ENCODE data around the gene CDK4. TPM values are rescaled to one million over a fixed set of nuclear protein-coding genes. Genes with fewer than 3 reads are reported as not detected.
"Not testable (repeated sequence)": the region's sequence is repeated elsewhere in the genome, so short reads cannot be mapped to it uniquely, and the experiment has no call there.

The CDK4 gene
- total and polyA plus RNA-seq, 2 donors = 38.5 to 96.8 TPM

DNA sequence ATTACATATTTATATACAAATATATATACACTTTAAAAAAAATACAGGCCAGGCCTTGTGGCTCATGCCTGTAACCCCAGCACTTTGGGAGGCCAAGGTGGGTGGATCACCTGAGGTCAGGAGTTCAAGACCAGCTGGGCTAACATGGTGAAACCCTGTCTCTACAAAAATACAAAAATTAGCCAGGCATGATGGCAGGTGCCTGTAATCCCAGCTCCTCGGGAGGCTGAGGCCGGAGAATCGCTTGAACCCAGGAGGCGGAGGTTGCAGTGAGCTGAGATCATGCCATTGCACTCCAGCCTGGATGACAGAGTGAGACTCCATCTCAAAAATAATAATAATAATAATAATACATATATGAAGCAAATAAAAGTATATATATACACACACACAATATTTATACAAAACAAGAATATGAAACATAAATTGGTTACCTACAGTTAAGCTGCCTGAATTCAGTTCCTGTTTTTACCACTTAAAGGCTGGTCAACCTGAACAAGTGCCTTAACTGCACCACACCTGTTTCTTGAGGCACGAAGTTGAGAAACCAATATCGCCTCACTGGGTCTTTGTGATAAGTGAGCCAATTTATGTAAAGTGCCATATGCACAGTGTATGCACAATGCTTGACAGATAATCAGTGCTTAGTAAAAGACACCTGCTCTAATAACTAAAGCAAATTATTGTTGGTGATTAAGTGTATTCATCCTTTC lies 36.9 kb downstream of the CDK4 start:
- WGBS = 97% methylated on average over 6 of the region's 6 CpGs
- H3K27me3 ChIP-seq (ENCODE audit: control insufficient read depth in 2 of 2, insufficient read depth in 1 of 2, low read length in 1 of 2); H3K4me3 ChIP-seq (ENCODE audit: low read length in 2 of 2); H3K4me1 ChIP-seq (ENCODE audit: control insufficient read depth in 2 of 2, insufficient read depth in 2 of 2, low read length in 2 of 2); H3K9me3 ChIP-seq (ENCODE audit: control insufficient read depth in 2 of 2, insufficient read depth in 1 of 2, low read length in 1 of 2); H3K27ac ChIP-seq (ENCODE audit: low read depth in 1 of 2, low read length in 1 of 2); DNase-seq (ENCODE audit: low read depth in 6 of 9, low spot score in 9 of 9): not testable (repeated sequence)
- peaks cover 56 to 57% of the 10 kb centered on the region in 2 donors for H3K36me3 ChIP-seq (ENCODE audit: control insufficient read depth in 2 of 2, insufficient read depth in 2 of 2, low read length in 1 of 2)

- Histone ChIP-seq H3K36me3 (ENCODE audit: control insufficient read depth in 2 of 2, insufficient read depth in 2 of 2, low read length in 1 of 2) (peaks cover 37 to 38% of the 10 kb centered on the region in 2 donors), H3K27me3 (ENCODE audit: control insufficient read depth in 2 of 2, insufficient read depth in 1 of 2, low read length in 1 of 2) (no peaks in the 10 kb centered on the region), H3K27ac (ENCODE audit: low read depth in 1 of 2, low read length in 1 of 2) (no peak overlapping the region), H3K4me1 (ENCODE audit: control insufficient read depth in 2 of 2, insufficient read depth in 2 of 2, low read length in 2 of 2) (no peaks in the 10 kb centered on the region), H3K9me3 (ENCODE audit: control insufficient read depth in 2 of 2, insufficient read depth in 1 of 2, low read length in 1 of 2) (no peaks in the 10 kb centered on the region), H3K4me3 (ENCODE audit: low read length in 2 of 2) (no peak overlapping the region)
- 98% methylated on average over 5 of the region's 5 CpGs for WGBS
- DNase-seq (ENCODE audit: low read depth in 6 of 9, low spot score in 9 of 9) = no peak
Measured at GRCh38 chr12:57713209-57713608, 38.9 kb downstream of the CDK4 start.

DNA sequence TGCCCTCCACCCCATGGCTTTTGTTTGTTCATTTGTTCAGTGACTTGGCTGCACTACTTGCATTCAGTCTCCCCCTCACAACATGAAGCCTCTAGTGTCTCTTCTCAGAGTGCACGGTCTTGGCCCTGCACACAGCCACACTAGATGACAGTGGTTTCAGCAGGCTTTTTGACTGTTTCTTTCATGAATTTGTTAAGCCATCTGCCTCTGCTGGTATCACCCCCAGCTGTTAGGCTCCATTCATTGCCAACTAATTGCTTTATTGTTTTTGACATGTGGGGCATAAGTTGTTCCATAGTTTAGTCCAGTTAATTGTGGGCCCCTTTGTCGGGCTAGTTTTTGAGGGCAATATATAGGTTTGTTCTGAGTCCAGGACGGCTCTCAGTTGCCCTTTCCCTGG lies 39.4 kb downstream of the CDK4 start:
- Histone ChIP-seq H3K9me3 (ENCODE audit: control insufficient read depth in 2 of 2, insufficient read depth in 1 of 2, low read length in 1 of 2) (no peaks in the 10 kb centered on the region), H3K4me1 (ENCODE audit: control insufficient read depth in 2 of 2, insufficient read depth in 2 of 2, low read length in 2 of 2) (no peaks in the 10 kb centered on the region), H3K27ac (ENCODE audit: low read depth in 1 of 2, low read length in 1 of 2) (no peak overlapping the region), H3K4me3 (ENCODE audit: low read length in 2 of 2) (no peak overlapping the region), H3K36me3 (ENCODE audit: control insufficient read depth in 2 of 2, insufficient read depth in 2 of 2, low read length in 1 of 2) (peaks cover 32 to 33% of the 10 kb centered on the region in 2 donors), H3K27me3 (ENCODE audit: control insufficient read depth in 2 of 2, insufficient read depth in 1 of 2, low read length in 1 of 2) (no peaks in the 10 kb centered on the region)
- WGBS = 97% methylated on average over 3 of the region's 3 CpGs
- DNase-seq (ENCODE audit: low read depth in 6 of 9, low spot score in 9 of 9) = no peak

GRCh38 chr12:57708296-57708695 lies 43.8 kb downstream of the CDK4 start:
- no peaks in the 10 kb centered on the region for H3K4me1 ChIP-seq (ENCODE audit: control insufficient read depth in 2 of 2, insufficient read depth in 2 of 2, low read length in 2 of 2)
- no peaks in the 10 kb centered on the region for H3K27me3 ChIP-seq (ENCODE audit: control insufficient read depth in 2 of 2, insufficient read depth in 1 of 2, low read length in 1 of 2)
- H3K4me3 ChIP-seq (ENCODE audit: low read length in 2 of 2) = no peak overlapping the region
- H3K9me3 ChIP-seq (ENCODE audit: control insufficient read depth in 2 of 2, insufficient read depth in 1 of 2, low read length in 1 of 2) = peaks cover 0 to 6% of the 10 kb centered on the region in 2 donors
- 100% methylated on average over 2 of the region's 2 CpGs for WGBS
- H3K27ac ChIP-seq (ENCODE audit: low read depth in 1 of 2, low read length in 1 of 2) = no peak overlapping the region
- H3K36me3 ChIP-seq (ENCODE audit: control insufficient read depth in 2 of 2, insufficient read depth in 2 of 2, low read length in 1 of 2) = peaks cover 13 to 27% of the 10 kb centered on the region in 2 donors
- no peak for DNase-seq (ENCODE audit: low read depth in 6 of 9, low spot score in 9 of 9)

DNA sequence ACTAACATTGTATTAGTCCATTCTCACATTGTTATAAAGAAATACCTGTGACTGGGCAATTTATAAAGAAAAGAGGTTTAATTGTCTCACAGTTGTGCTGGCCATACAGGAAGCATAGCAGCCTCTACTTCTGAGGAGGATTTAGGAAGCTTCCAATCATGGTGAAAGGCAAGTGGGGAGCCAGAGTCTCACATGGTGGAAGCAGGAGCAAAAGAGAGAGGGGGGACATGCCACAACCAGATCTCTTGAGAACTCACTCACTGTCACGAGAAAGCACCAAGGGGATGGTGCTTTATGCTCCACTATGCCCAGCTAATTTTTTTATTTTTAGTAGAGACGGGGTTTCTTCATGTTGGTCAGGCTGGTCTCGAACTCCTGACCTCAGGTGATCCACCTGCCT lies 44.9 kb downstream of the CDK4 start:
- WGBS = 98% methylated on average over 3 of the region's 3 CpGs

DNA sequence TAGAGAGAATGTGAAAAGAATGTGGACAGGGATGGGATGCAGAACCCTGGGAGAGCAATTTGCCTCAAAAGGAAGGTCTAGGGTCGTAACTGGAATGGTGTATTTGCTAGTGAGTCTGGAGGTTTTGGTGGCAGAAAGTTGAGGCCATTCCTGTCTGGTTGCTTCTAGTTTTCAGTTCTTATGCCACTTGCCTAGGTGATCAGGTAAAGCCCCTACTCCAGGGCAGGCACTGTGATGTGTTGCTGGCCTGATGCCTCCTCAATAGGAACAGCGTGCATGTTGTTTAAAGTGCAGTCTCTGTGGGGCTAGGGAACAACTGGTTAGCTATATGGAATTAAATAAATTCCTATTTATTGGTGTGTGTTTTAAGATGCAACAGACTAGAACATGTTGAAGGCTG lies 51.8 kb downstream of the CDK4 start:
- Histone ChIP-seq H3K4me3 (ENCODE audit: low read length in 2 of 2) (no peak overlapping the region), H3K27ac (ENCODE audit: low read depth in 1 of 2, low read length in 1 of 2) (no peak overlapping the region), H3K36me3 (ENCODE audit: control insufficient read depth in 2 of 2, insufficient read depth in 2 of 2, low read length in 1 of 2) (peaks cover 32 to 39% of the 10 kb centered on the region in 2 donors), H3K27me3 (ENCODE audit: control insufficient read depth in 2 of 2, insufficient read depth in 1 of 2, low read length in 1 of 2) (no peaks in the 10 kb centered on the region), H3K9me3 (ENCODE audit: control insufficient read depth in 2 of 2, insufficient read depth in 1 of 2, low read length in 1 of 2) (peaks cover 0 to 10% of the 10 kb centered on the region in 2 donors), H3K4me1 (ENCODE audit: control insufficient read depth in 2 of 2, insufficient read depth in 2 of 2, low read length in 2 of 2) (no peaks in the 10 kb centered on the region)
- 97% methylated on average over 2 of the region's 2 CpGs for WGBS
- DNase-seq (ENCODE audit: low read depth in 6 of 9, low spot score in 9 of 9) = no peak

More for the DNA sequence above, 44.9 kb downstream of the CDK4 start:
- H3K4me3 ChIP-seq (ENCODE audit: low read length in 2 of 2) = no peak overlapping the region
- peaks cover 0 to 10% of the 10 kb centered on the region in 2 donors for H3K9me3 ChIP-seq (ENCODE audit: control insufficient read depth in 2 of 2, insufficient read depth in 1 of 2, low read length in 1 of 2)
- H3K36me3 ChIP-seq (ENCODE audit: control insufficient read depth in 2 of 2, insufficient read depth in 2 of 2, low read length in 1 of 2) = peaks cover 12 to 25% of the 10 kb centered on the region in 2 donors
- no peak overlapping the region for H3K27ac ChIP-seq (ENCODE audit: low read depth in 1 of 2, low read length in 1 of 2)
- H3K4me1 ChIP-seq (ENCODE audit: control insufficient read depth in 2 of 2, insufficient read depth in 2 of 2, low read length in 2 of 2) = no peaks in the 10 kb centered on the region
- no peak for DNase-seq (ENCODE audit: low read depth in 6 of 9, low spot score in 9 of 9)
- H3K27me3 ChIP-seq (ENCODE audit: control insufficient read depth in 2 of 2, insufficient read depth in 1 of 2, low read length in 1 of 2) = no peaks in the 10 kb centered on the region

DNA sequence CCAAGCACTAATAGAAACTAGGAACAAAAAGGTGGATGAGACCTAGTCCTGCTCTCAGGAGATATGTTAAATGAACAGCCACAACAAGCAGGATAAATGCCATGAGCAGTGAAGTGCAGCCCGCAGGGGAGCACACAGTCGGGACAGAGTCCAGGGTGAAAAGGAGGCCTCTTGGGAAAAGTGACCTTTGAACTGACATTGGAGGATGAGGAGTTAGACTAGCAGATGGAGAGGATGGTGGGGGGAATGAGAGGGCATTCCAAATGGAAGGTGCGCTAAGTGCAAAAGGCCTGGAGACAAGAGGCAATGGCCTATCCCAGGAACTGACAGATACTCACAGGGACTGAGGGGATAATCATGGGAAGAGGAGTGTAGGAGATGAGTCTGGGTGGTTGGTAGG lies 53.7 kb downstream of the CDK4 start:
- H3K9me3 ChIP-seq (ENCODE audit: control insufficient read depth in 2 of 2, insufficient read depth in 1 of 2, low read length in 1 of 2) = peaks cover 0 to 4% of the 10 kb centered on the region in 2 donors
- no peaks in the 10 kb centered on the region for H3K27me3 ChIP-seq (ENCODE audit: control insufficient read depth in 2 of 2, insufficient read depth in 1 of 2, low read length in 1 of 2)
- no peak for DNase-seq (ENCODE audit: low read depth in 6 of 9, low spot score in 9 of 9)
- H3K27ac ChIP-seq (ENCODE audit: low read depth in 1 of 2, low read length in 1 of 2) = no peak overlapping the region
- H3K4me3 ChIP-seq (ENCODE audit: low read length in 2 of 2) = no peak overlapping the region
- WGBS = 95% methylated on average over 3 of the region's 3 CpGs
- peaks cover 28 to 33% of the 10 kb centered on the region in 2 donors for H3K36me3 ChIP-seq (ENCODE audit: control insufficient read depth in 2 of 2, insufficient read depth in 2 of 2, low read length in 1 of 2)
- peaks cover 7 to 8% of the 10 kb centered on the region in 2 donors for H3K4me1 ChIP-seq (ENCODE audit: control insufficient read depth in 2 of 2, insufficient read depth in 2 of 2, low read length in 2 of 2)

Other genes starting within 250 kb of the CDK4 start
- 25.0 TPM for gene DDIT3, start 231.8 kb downstream of the CDK4 start, total RNA-seq
- gene DDIT3, start 231.8 kb downstream of the CDK4 start, polyA plus RNA-seq = 43.4 TPM
- gene MBD6, start 229.5 kb downstream of the CDK4 start, total RNA-seq = 5.6 TPM
- gene MBD6, start 229.5 kb downstream of the CDK4 start, polyA plus RNA-seq = 60.5 TPM
- gene DCTN2, start 205.1 kb downstream of the CDK4 start, total RNA-seq = 56.4 TPM
- gene DCTN2, start 205.1 kb downstream of the CDK4 start, polyA plus RNA-seq = 79.7 TPM
- 0.05 TPM for gene KIF5A, start 202.3 kb downstream of the CDK4 start, total RNA-seq
- gene KIF5A, start 202.3 kb downstream of the CDK4 start, polyA plus RNA-seq = 0.27 TPM
- 8.5 TPM for gene PIP4K2C, start 161.1 kb downstream of the CDK4 start, total RNA-seq
- 14.4 TPM for gene PIP4K2C, start 161.1 kb downstream of the CDK4 start, polyA plus RNA-seq
- 16.6 TPM for gene DTX3, start 147.5 kb downstream of the CDK4 start, total RNA-seq
- gene DTX3, start 147.5 kb downstream of the CDK4 start, polyA plus RNA-seq = 36.8 TPM
- 2.0 TPM for gene ARHGEF25, start 140.9 kb downstream of the CDK4 start, total RNA-seq
- 8.5 TPM for gene ARHGEF25, start 140.9 kb downstream of the CDK4 start, polyA plus RNA-seq
- 0.57 TPM for gene B4GALNT1, start 119.1 kb downstream of the CDK4 start, total RNA-seq
- gene B4GALNT1, start 119.1 kb downstream of the CDK4 start, polyA plus RNA-seq = 1.3 TPM
- gene OS9, start 58.2 kb downstream of the CDK4 start, total RNA-seq = 111 TPM
- gene OS9, start 58.2 kb downstream of the CDK4 start, polyA plus RNA-seq = 166 TPM
- gene AGAP2, start 13.6 kb downstream of the CDK4 start, total RNA-seq = 14.4 TPM
- 15.5 TPM for gene AGAP2, start 13.6 kb downstream of the CDK4 start, polyA plus RNA-seq
- 25.3 TPM for gene TSPAN31, start 7.3 kb downstream of the CDK4 start, total RNA-seq
- 31.4 TPM for gene TSPAN31, start 7.3 kb downstream of the CDK4 start, polyA plus RNA-seq
- gene MARCHF9, start 2.8 kb upstream of the CDK4 start, total RNA-seq = 10.7 TPM
- 54.9 TPM for gene MARCHF9, start 2.8 kb upstream of the CDK4 start, polyA plus RNA-seq
- gene CYP27B1, start 14.8 kb upstream of the CDK4 start, total RNA-seq = 0.42 TPM
- gene CYP27B1, start 14.8 kb upstream of the CDK4 start, polyA plus RNA-seq = 0.82 TPM
- 10.6 TPM for gene METTL1, start 19.8 kb upstream of the CDK4 start, total RNA-seq
- gene METTL1, start 19.8 kb upstream of the CDK4 start, polyA plus RNA-seq = 12.9 TPM
- 1.3 TPM for gene EEF1AKMT3, start 20.3 kb upstream of the CDK4 start, total RNA-seq
- gene EEF1AKMT3, start 20.3 kb upstream of the CDK4 start, polyA plus RNA-seq = 2.4 TPM
- 29.2 TPM for gene TSFM, start 30.5 kb upstream of the CDK4 start, total RNA-seq
- gene TSFM, start 30.5 kb upstream of the CDK4 start, polyA plus RNA-seq = 28.6 TPM
- gene AVIL, start 66.4 kb upstream of the CDK4 start, total RNA-seq = 2.4 TPM
- 17.0 TPM for gene AVIL, start 66.4 kb upstream of the CDK4 start, polyA plus RNA-seq
- 68.6 TPM for gene CTDSP2, start 94.4 kb upstream of the CDK4 start, total RNA-seq
- 50.4 TPM for gene CTDSP2, start 94.4 kb upstream of the CDK4 start, polyA plus RNA-seq
- 36.0 TPM for gene ATP23, start 189.3 kb upstream of the CDK4 start, total RNA-seq
- 15.6 TPM for gene ATP23, start 189.3 kb upstream of the CDK4 start, polyA plus RNA-seq

All from thymus (tissue), 11 donors.